Naive B cell (primary cell): ENCODE measurements around the gene MPC1. TPM values are rescaled to one million over a fixed set of nuclear protein-coding genes. Genes with fewer than 3 reads are reported as not detected.
"Not testable (repeated sequence)": the region's sequence is repeated elsewhere in the genome, so short reads cannot be mapped to it uniquely, and the experiment has no call there.

Experiments used
- ATAC-seq, 2 donors: fragments of 150-1000 bp; cut with Tn5 transposase; 2 replicates each; pipeline ENCODE4 v1.10.0; 2021; ENCODE audit warnings: low read depth in 2 of 2, mild to moderate bottlenecking in 2 of 2, moderate library complexity in 2 of 2
- DNase-seq: peaks from one replicate; pipeline ENCODE4 v3.0.0; 2022
- H3K27ac Mint-ChIP-seq, 6 donors: one replicate each; pipeline ENCODE4 v1.8.0; 2020 to 2022; ENCODE audit warnings: mild to moderate bottlenecking in 6 of 6, mixed read lengths in 6 of 6, moderate library complexity in 5 of 6, inconsistent platforms in 2 of 6
- H3K27me3 Mint-ChIP-seq, 3 donors: one replicate each; pipeline ENCODE4 v1.8.0; 2021 to 2022; ENCODE audit warnings: mixed read lengths in 3 of 3, mild to moderate bottlenecking in 1 of 3
- H3K36me3 Mint-ChIP-seq, 2 donors: one replicate each; pipeline ENCODE4 v1.8.0; 2020 to 2022; ENCODE audit warnings: mixed read lengths in 2 of 2, inconsistent platforms in 1 of 2, mild to moderate bottlenecking in 1 of 2
- H3K4me1 Mint-ChIP-seq, 3 donors: one replicate each; pipeline ENCODE4 v1.8.0; 2020 to 2022; ENCODE audit warnings: mixed read lengths in 3 of 3, inconsistent platforms in 1 of 3, mild to moderate bottlenecking in 1 of 3, moderate library complexity in 1 of 3
- H3K4me3 Mint-ChIP-seq, 8 donors: one replicate each; pipeline ENCODE4 v1.8.0; 2020 to 2022; ENCODE audit warnings: mild to moderate bottlenecking in 8 of 8, mixed read lengths in 8 of 8, moderate library complexity in 8 of 8, inconsistent platforms in 2 of 8
- H3K9me3 Mint-ChIP-seq, 7 donors: one replicate each; pipeline ENCODE4 v1.8.0; 2020 to 2022; ENCODE audit warnings: mixed read lengths in 7 of 7, mild to moderate bottlenecking in 5 of 7, inconsistent platforms in 2 of 7, moderate library complexity in 1 of 7
- polyA plus RNA-seq, 6 donors: library from polyadenylated mRNA; unstranded; fragments of 300-500 nt; fragmentation: Illumina TruSeq; gene quantifications; one replicate each; pipeline ENCODE4 v1.2.3, GENCODE V29; 2021; ENCODE audit warnings: low read depth in 6 of 6

Gene MPC1
- polyA plus RNA-seq, 6 donors from 2014 or later, result 30.2 to 61.0 (median 52.6) TPM

DNA sequence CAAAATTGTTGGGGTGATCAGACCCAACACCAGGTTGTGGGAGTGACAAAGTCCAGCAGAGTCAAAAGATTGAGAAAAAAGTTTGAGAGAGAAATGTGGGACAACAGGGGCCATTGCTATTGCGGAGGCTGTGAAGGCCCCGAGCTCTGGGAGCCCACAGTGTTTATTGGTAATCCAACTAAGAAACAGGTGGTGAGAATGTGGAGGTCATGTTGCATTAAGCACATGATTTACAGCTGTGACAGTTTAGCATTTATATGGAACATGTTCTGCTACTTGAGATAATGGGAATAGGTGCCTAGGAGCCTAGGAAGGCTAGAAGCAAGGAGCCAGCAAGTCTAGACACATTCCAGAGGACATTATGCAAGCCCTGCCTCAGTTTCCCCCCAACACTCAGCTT lies 37.8 kb downstream of the MPC1 start:
- H3K9me3 Mint-ChIP-seq, ATAC-seq, DNase-seq, H3K27me3 Mint-ChIP-seq, H3K36me3 Mint-ChIP-seq: not testable (repeated sequence)
- peak overlapping the region in 3 of 8 donors; percentile 12 to 92 (median 17) for H3K4me3 Mint-ChIP-seq
- peak overlapping the region in 1 of 6 donors; percentile 89 for H3K27ac Mint-ChIP-seq
- H3K4me1 Mint-ChIP-seq, result peaks cover 14 to 21% (median 21%) of the 10 kb centered on the region in 3 donors

DNA sequence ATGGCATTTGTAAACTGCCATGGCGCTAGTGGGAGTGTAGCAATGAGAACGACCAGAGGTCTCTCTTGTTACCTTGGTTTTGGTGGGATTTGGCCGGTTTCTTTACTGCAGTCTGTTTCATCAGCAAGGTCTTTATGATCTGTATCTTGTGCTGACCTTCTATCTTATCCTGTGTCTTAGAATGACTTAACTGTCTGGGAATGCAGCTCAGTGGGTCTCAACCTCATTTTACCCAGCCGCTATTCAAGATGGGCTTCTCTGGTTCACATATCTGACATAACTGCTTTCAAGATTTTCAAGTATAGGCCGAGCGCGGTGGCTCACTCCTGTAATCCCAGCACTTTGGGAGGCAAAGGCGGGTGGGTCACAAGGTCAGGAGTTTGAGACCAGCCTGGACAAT lies 38.5 kb downstream of the MPC1 start:
- no peak for ATAC-seq

DNA sequence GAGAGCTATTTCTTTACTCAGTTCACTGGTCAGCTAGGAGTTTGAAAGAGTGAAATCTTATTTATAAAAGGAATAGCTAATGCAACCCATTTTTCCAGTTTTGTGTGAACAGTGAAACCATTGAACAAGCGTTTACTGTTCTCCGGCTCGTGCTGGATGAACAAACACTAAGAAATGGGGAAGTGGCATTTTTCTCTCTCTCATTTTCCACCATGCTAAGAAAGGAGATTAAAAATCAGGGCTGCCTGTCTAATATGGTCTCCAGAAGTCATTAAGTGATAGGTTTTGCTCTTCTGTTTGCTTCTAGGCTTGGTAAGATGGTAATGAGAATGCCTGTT lies 39.6 kb downstream of the MPC1 start:
- H3K36me3 Mint-ChIP-seq, result no peaks in the 10 kb centered on the region
- DNase-seq, result peak; percentile 68
- H3K27me3 Mint-ChIP-seq, result no peaks in the 10 kb centered on the region
- peak overlapping the region; percentile 83 to 98 (median 92) for H3K4me3 Mint-ChIP-seq
- H3K4me1 Mint-ChIP-seq, result peaks cover 14 to 21% (median 21%) of the 10 kb centered on the region in 3 donors
- ATAC-seq, result peak; percentile 59 to 63
- H3K9me3 Mint-ChIP-seq, result no peaks in the 10 kb centered on the region
- H3K27ac Mint-ChIP-seq, result peak overlapping the region; percentile 89 to 98 (median 97)

More for the DNA sequence above, 38.5 kb downstream of the MPC1 start:
- Mint-ChIP-seq H3K4me1 (peaks cover 14 to 21% (median 21%) of the 10 kb centered on the region in 3 donors), H3K9me3 (peaks cover 0 to 2% (median 0%) of the 10 kb centered on the region in 7 donors), H3K27me3 (no peaks in the 10 kb centered on the region), H3K36me3 (no peaks in the 10 kb centered on the region), H3K27ac (peak overlapping the region in 3 of 6 donors; percentile 63 to 89 (median 68)), H3K4me3 (peak overlapping the region in 3 of 8 donors; percentile 13 to 92 (median 62))
- no peak for DNase-seq

DNA sequence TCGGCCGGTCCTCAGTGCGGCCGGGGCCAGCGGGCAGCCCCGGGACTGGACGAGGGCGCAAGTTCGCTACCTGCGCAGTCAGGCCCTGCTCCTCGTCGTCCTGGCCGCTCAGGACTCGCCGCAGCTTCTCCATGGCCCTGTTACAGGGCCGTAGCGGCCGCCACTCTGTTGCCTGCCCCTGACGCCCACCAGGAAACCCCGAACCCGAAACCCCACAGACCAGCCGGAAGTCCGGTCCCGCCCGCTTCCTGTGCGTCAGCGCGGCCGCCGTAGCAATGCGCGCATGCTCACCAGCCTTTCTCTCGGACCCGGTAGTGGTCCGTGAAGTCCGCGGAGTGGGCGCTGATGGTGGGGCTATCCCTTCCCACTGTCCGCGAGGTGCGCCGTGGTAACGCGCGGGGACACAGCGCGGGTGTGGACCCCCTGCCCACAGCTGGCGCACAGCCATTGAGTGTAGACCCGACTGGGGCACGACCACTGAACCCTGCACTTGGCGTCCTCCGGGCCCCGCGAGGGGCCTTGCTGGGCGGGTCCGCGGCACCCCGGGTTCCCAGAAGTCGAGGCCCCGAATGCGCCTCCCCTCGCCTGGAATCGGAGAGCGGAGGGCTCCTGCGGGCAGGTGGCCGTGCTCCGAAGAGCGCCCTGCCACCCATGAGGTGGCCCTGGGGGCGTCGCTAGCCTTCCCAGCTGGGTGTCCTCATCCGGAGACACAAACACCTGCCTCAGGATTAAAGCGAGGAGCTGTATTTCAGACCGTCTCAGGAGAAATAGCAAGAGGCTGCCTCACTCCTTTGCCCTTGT lies 40.2 kb downstream of the MPC1 start, which contains the start of gene SFT2D1:
TSS of gene SFT2D1 (minus strand) at position 197 of the 801 bp plus-strand sequence. CDS start at position 133, 64 bp downstream.
- Mint-ChIP-seq H3K36me3 (peaks cover 0 to 5% of the 10 kb centered on the region in 2 donors), H3K27me3 (no peaks in the 10 kb centered on the region), H3K4me1 (peaks cover 15 to 21% (median 19%) of the 10 kb centered on the region in 3 donors), H3K9me3 (no peaks in the 10 kb centered on the region), H3K27ac (peak within 1 kb of the TSS; percentile 89 to 98 (median 97)), H3K4me3 (peak within 1 kb of the TSS; percentile 83 to 98 (median 92))
- ATAC-seq, result peak; percentile 74 to 77
- peak; percentile 91 for DNase-seq

DNA sequence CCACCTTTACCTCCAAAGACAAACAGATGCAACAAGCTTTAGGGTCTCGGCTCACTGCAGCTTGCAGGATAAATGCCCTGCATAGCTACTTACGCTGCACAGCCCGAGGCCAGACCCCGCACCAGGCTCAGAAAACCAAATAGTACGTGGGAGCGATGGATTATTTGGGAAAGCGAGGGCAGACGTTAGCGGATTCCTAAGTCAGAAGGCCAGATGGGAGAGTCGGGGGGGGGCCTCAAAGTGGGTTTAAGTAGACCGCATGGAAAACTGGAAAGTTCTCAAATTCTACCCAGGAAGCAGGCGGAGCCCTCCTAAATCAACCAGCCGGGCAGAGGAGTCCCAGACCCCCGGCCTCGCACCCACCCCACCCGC lies 40.8 kb downstream of the MPC1 start:
- no peaks in the 10 kb centered on the region for H3K9me3 Mint-ChIP-seq
- peaks cover 0 to 9% of the 10 kb centered on the region in 2 donors for H3K36me3 Mint-ChIP-seq
- H3K27me3 Mint-ChIP-seq, result no peaks in the 10 kb centered on the region
- ATAC-seq, result peak in 1 of 2 donors; percentile 10
- no peak for DNase-seq
- peak overlapping the region; percentile 89 to 98 (median 97) for H3K27ac Mint-ChIP-seq
- peaks cover 21 to 23% (median 21%) of the 10 kb centered on the region in 3 donors for H3K4me1 Mint-ChIP-seq
- H3K4me3 Mint-ChIP-seq, result peak overlapping the region; percentile 83 to 98 (median 92)

DNA sequence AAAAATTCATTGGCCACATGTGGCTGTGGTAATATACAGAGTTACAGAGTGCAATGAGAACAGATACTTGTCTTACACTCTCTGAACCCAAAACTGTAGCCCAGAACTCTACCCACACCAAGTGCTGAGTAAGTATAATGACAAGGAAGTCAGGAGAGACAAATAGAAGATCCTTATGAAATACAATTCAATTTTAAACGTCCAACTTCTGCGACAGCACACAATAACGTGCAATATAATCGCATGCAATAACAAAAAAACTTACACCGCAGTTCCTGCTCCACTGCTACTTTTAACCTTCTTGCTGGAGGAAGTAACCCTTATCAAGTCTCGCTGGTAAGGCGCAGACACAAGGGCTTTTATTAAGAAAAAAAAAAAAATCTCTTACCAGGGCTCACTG lies 41.3 kb downstream of the MPC1 start:
- Mint-ChIP-seq H3K36me3 (peaks cover 0 to 9% of the 10 kb centered on the region in 2 donors), H3K27ac (peak overlapping the region; percentile 89 to 98 (median 97)), H3K9me3 (no peaks in the 10 kb centered on the region), H3K27me3 (no peaks in the 10 kb centered on the region), H3K4me1 (peaks cover 21 to 26% (median 23%) of the 10 kb centered on the region in 3 donors), H3K4me3 (peak overlapping the region; percentile 83 to 98 (median 92))
- ATAC-seq, result peak; percentile 14 to 21
- DNase-seq, result peak; percentile 37

DNA sequence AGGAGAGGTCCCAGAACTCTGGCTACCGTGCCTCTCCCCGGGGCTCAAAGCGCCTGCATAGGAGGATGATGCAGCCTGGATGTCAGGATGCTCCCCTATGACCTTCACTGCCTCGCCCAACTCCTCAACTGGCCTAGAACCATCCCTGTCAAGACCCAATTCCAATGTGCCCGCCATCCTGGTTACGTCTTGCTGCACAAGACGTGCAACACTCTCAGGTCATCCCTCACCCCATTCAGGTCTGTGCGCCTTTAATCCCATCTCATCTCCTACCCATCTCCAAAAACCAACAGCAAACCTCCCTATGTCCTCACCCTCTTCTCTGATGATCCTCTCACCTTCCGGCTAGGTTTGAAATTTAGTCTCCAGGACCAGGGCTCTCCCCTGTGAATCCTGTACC lies 43.9 kb downstream of the MPC1 start:
- no peak for DNase-seq
- no peaks in the 10 kb centered on the region for H3K27me3 Mint-ChIP-seq
- H3K27ac Mint-ChIP-seq, result no peak overlapping the region
- no peak overlapping the region for H3K4me3 Mint-ChIP-seq
- H3K9me3 Mint-ChIP-seq, result no peaks in the 10 kb centered on the region
- H3K36me3 Mint-ChIP-seq, result peaks cover 9 to 11% of the 10 kb centered on the region in 2 donors
- H3K4me1 Mint-ChIP-seq, result peaks cover 17 to 41% (median 36%) of the 10 kb centered on the region in 3 donors
- ATAC-seq, result no peak

DNA sequence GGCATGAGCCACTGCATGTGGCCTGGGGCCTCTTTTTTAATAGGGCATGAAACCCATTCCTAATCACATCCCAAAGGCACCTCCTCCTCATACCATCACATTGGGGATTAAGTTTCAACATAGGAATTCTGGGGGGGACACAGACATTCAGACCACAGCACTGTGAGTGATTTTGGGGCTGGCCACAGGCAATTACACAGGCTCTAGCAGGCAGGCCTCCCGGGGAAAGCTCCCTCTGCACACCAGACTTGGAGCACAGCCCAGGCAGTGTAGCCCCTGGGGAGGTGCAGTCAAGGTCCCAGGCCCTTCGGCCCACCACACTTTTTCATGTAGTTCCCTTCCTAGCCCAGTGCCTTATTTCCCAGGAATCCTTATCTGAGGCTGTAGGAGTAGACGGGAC lies 45.9 kb downstream of the MPC1 start:
- ATAC-seq (no peak), DNase-seq (no peak)
- Mint-ChIP-seq H3K27ac (peak overlapping the region in 3 of 6 donors; percentile 42 to 72 (median 64)), H3K4me1 (peaks cover 8 to 54% (median 39%) of the 10 kb centered on the region in 3 donors), H3K27me3 (no peaks in the 10 kb centered on the region), H3K4me3 (no peak overlapping the region), H3K36me3 (peaks cover 9 to 17% of the 10 kb centered on the region in 2 donors), H3K9me3 (no peaks in the 10 kb centered on the region)

DNA sequence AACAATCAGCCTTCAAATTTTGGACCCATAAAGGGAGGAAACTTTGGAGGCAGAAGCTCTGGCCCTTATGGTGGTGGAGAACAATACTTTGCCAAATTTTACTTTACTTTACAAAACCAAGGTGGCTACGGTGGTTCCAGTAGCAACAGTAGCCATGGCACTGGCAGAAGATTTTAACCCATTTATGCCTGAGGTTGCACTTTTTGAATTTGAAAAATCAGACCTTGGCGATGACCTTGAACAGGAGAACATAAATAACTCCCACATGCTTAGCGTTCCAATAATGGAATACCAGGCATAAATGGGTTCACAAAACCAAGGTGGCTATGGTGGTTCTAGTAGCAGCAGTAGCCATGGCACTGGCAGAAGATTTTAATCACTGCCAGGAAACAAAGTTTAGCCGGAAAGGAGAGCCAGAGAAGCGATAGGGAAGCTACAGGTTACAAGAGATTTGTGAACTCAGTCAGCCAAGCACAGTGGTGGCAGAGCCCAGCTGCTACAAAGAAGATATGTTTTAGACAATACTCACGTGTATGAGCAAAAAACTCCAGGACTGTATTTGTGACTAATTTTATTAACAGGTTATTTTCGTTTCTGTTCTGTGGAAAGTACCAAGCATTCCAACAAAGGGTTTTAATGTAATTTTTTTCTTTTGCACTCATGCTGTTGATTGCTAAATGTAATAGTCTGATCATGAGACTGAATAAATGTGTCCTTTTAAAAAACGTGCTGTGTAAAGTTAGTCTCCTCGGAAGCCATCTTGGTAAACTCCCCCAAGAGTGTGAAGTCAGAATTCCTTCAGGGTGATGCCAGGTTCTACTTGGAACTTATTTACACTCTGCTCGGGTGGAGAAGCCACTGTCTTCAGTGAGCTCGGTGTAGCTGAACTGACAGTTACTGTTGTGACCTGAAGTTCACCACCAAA lies 47.1 kb downstream of the MPC1 start:
- H3K4me3 Mint-ChIP-seq, result peak overlapping the region in 2 of 8 donors; percentile 17 to 73
- peaks cover 9 to 17% of the 10 kb centered on the region in 2 donors for H3K36me3 Mint-ChIP-seq
- ATAC-seq (no peak), DNase-seq (no peak)
- H3K27ac Mint-ChIP-seq, result peak overlapping the region in 5 of 6 donors; percentile 12 to 84 (median 68)
- peaks cover 0 to 51% (median 32%) of the 10 kb centered on the region in 3 donors for H3K4me1 Mint-ChIP-seq
- no peaks in the 10 kb centered on the region for H3K9me3 Mint-ChIP-seq
- no peaks in the 10 kb centered on the region for H3K27me3 Mint-ChIP-seq

DNA sequence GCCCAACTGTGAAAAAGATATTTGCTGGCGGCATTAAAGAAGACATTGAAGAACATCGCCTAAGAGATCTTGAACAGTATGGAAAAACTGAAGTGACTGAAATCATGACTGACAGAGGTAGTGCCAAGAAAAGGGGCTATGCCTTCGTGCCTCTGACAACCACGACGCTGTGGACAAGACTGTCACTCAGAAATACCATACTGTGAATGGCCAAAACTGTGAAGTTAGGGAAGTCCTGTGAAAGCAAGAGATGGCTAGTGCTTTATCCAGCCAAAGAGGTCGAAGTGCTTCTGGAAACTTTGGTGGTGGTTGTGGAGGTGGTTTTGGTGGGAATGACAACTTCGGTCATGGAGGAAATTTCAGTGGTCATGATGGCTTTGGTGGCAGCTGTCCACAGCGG lies 47.9 kb downstream of the MPC1 start:
- ATAC-seq (no peak), DNase-seq (no peak)
- peaks cover 0 to 53% (median 32%) of the 10 kb centered on the region in 3 donors for H3K4me1 Mint-ChIP-seq
- no peaks in the 10 kb centered on the region for H3K27me3 Mint-ChIP-seq
- peaks cover 9 to 17% of the 10 kb centered on the region in 2 donors for H3K36me3 Mint-ChIP-seq
- peak overlapping the region in 5 of 6 donors; percentile 12 to 84 (median 45) for H3K27ac Mint-ChIP-seq
- H3K9me3 Mint-ChIP-seq, result no peaks in the 10 kb centered on the region
- H3K4me3 Mint-ChIP-seq, result peak overlapping the region in 3 of 8 donors; percentile 40 to 73 (median 65)

DNA sequence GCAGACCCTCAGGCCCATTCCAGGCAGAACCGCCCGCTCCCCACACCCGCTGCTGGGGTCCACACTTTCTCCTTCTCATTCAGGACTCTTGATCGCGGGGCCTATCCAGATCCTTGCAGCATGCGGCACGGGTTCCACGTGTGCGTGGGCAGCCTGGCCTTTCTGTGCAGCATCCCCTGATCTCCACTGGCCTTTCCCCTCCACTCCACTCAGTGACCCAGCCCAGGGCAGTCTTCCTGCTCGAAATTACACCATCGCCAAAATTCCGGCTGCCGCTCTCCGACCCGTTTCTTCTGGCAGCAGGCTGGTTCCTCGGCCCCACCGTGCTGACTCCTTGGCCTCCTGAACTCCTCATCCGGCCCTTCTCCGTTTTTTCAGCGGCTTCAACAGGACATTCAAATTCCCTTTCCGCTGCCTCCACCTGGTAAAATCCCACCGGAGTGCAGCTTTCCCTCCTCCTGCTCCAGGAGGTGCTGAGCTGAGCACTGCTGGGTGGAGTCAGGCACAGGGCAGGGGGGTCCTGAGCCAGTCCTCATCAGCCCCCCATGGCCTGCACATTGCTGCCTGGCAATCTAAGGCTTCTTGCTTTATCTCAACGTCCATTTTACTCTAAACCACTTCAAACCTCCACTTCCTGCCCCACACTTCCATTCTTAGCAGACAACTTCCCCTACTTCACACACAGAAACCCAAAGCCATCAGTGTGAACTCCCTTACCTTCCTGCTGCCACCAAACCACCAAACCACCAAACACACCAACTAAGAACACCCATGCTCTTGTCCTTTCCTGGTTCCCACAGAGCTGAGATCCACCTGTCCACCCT lies 49.4 kb downstream of the MPC1 start:
- peak overlapping the region; percentile 7 to 84 (median 65) for H3K4me3 Mint-ChIP-seq
- H3K27ac Mint-ChIP-seq, result peak overlapping the region; percentile 21 to 96 (median 83)
- no peaks in the 10 kb centered on the region for H3K27me3 Mint-ChIP-seq
- H3K9me3 Mint-ChIP-seq, result no peaks in the 10 kb centered on the region
- DNase-seq (peak; percentile 39), ATAC-seq (peak; percentile 83 to 94)
- H3K4me1 Mint-ChIP-seq, result peaks cover 4 to 53% (median 32%) of the 10 kb centered on the region in 3 donors
- H3K36me3 Mint-ChIP-seq, result peaks cover 9 to 17% of the 10 kb centered on the region in 2 donors
